Nephron (organoid): ENCODE results near the gene ZNF792.
"Not testable (repeated sequence)": the region's sequence is repeated elsewhere in the genome, so short reads cannot be mapped to it uniquely, and the experiment has no call there.

Experiments
- H3K27ac Mint-ChIP-seq, 3 experiments: 2 replicates each; pipeline ENCODE4 v1.8.0; 2020; ENCODE audit warnings: mixed read lengths in 3 of 3, mild to moderate bottlenecking in 2 of 3, moderate library complexity in 1 of 3
- H3K27me3 Mint-ChIP-seq: 2 replicates; pipeline ENCODE4 v1.8.0; 2021; ENCODE audit warnings: low read depth, mild to moderate bottlenecking, moderate library complexity, mixed read lengths
- H3K36me3 Mint-ChIP-seq: 2 replicates; pipeline ENCODE4 v1.8.0; 2020; ENCODE audit warnings: low read depth, mixed read lengths
- H3K4me1 Mint-ChIP-seq: 2 replicates; pipeline ENCODE4 v1.8.0; 2020; ENCODE audit warnings: mixed read lengths
- H3K4me3 Mint-ChIP-seq, 3 experiments: 2 replicates each; pipeline ENCODE4 v1.8.0; 2020; ENCODE audit warnings: mild to moderate bottlenecking in 3 of 3, mixed read lengths in 3 of 3, moderate library complexity in 2 of 3
- H3K9me3 Mint-ChIP-seq: 2 replicates; pipeline ENCODE4 v1.8.0; 2020; ENCODE audit warnings: mixed read lengths
- CTCF ChIP-seq, 3 experiments: fragments of 200-600 bp; sonication (generic); IDR thresholded peaks; one replicate each; pipeline ENCODE4 v1.5.0; 2021; ENCODE audit warnings: antibody characterized with exemption in 3 of 3; ENCODE audit not compliant: unreplicated experiment in 3 of 3

Gene ZNF792

GRCh38 chr19:34999498-35000337 lies 35.7 kb upstream of the ZNF792 start, which contains the start of gene GRAMD1A:
GRAMD1A (plus strand) TSS chr19:35000323; CDS start chr19:35000479, 156 bp downstream.
- H3K27me3 Mint-ChIP-seq, result no peaks in the 10 kb centered on the region
- no peak for TF ChIP-seq CTCF (IDR thresholded peaks at IDR 0.05; ENCODE audit: unreplicated experiment in 3 of 3)
- peak within 1 kb of the TSS; percentile 98 to 100 (median 99) for H3K27ac Mint-ChIP-seq
- peaks cover 51% of the 10 kb centered on the region for H3K4me1 Mint-ChIP-seq
- H3K9me3 Mint-ChIP-seq, result no peaks in the 10 kb centered on the region
- peak within 1 kb of the TSS; percentile 97 to 99 (median 98) for H3K4me3 Mint-ChIP-seq
- H3K36me3 Mint-ChIP-seq, result peaks cover 3% of the 10 kb centered on the region

DNA sequence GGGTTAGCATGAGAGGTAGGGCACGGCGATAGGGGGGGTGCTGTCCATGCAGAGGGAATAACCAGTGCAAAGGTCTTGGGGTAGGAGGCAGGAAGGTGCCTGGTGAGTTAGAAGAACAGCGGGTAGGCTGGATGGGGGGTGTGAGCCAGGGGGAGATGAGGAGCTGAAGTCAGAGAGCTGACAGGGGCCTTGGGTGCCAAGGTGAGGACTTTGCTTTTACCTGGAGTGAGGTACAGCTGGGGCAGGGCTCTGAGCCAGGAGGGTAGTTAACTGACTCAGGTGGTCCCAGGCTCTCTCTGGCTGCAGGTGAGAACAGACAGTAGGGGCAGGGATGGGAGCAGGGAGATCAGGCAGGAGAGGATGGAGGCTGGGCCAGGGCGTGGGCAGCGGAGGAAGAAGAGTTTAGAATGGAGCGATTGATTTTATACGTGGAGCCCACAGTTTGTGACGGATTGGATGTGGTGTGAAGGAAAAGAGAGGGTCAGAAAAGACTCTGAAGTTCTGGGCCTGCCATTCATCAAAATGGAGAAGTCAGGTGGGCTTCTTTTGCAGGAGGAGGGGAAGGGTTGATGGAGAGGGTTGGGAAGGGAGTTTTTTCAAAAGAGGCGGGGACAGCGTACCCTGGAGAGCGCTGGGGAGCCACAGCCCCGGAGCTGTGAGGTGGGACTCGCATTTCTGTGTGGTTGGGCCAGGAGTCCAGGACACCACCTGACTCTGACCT lies 34.9 kb upstream of the ZNF792 start:
- Mint-ChIP-seq H3K27ac (peak overlapping the region; percentile 98 to 100 (median 99)), H3K4me3 (peak overlapping the region; percentile 94 to 96 (median 94)), H3K36me3 (no peaks in the 10 kb centered on the region), H3K27me3 (no peaks in the 10 kb centered on the region), H3K4me1 (peaks cover 45% of the 10 kb centered on the region), H3K9me3 (peaks cover 2% of the 10 kb centered on the region)
- TF ChIP-seq CTCF (IDR thresholded peaks at IDR 0.05; ENCODE audit: unreplicated experiment in 3 of 3), result no peak

- not testable (repeated sequence) for H3K9me3 Mint-ChIP-seq, H3K27me3 Mint-ChIP-seq, H3K36me3 Mint-ChIP-seq
- H3K4me3 Mint-ChIP-seq, result peak overlapping the region; percentile 94 to 96 (median 94)
- peaks cover 40% of the 10 kb centered on the region for H3K4me1 Mint-ChIP-seq
- peak overlapping the region; percentile 98 to 100 (median 99) for H3K27ac Mint-ChIP-seq
Measured at GRCh38 chr19:34998224-34998623, 34.2 kb upstream of the ZNF792 start.

- Mint-ChIP-seq H3K27me3 (no peaks in the 10 kb centered on the region), H3K27ac (peak overlapping the region; percentile 97 to 99 (median 98)), H3K36me3 (no peaks in the 10 kb centered on the region), H3K9me3 (peaks cover 3% of the 10 kb centered on the region), H3K4me1 (peaks cover 29% of the 10 kb centered on the region), H3K4me3 (peak overlapping the region; percentile 71 to 83 (median 82))
- no peak for TF ChIP-seq CTCF (IDR thresholded peaks at IDR 0.05; ENCODE audit: unreplicated experiment in 3 of 3)
Measured at GRCh38 chr19:34997071-34997617, 33.1 kb upstream of the ZNF792 start.

DNA sequence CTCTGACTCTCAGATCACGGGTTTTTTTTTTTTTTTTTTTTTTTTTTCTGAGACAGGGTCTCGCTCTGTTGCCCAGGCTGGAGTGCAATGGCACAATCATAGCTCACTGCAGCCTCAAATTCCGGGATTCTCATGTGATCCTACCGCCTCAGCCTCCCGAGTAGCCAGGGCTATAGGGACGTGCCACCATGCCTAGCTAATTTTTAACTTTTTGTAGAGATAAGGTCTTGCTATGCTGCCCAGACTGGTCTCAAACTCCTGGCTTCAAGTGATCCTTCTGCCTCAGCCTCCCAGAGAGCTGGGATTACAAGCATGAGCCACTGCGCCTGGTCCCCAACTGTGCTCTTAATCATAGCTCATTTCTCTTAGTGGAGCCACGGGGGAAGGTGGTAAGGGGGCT lies 31.5 kb upstream of the ZNF792 start:
- no peak overlapping the region for H3K27ac Mint-ChIP-seq
- H3K4me1 Mint-ChIP-seq, result peaks cover 17% of the 10 kb centered on the region
- H3K27me3 Mint-ChIP-seq, result no peaks in the 10 kb centered on the region
- TF ChIP-seq CTCF (IDR thresholded peaks at IDR 0.05; ENCODE audit: unreplicated experiment in 3 of 3), result no peak
- H3K9me3 Mint-ChIP-seq, result peaks cover 3% of the 10 kb centered on the region
- H3K36me3 Mint-ChIP-seq, result no peaks in the 10 kb centered on the region
- no peak overlapping the region for H3K4me3 Mint-ChIP-seq
